Measurements from ENCODE around the gene RFTN2. TPM values are rescaled to one million over a fixed set of nuclear protein-coding genes. Genes with fewer than 3 reads are reported as not detected.

RFTN2 gene
- total and polyA plus RNA-seq, 9 of the 15 experiments (the other 6 are each of a cell fraction or from before 2014, with no cell fraction given): 0.01 to 0.11 (median 0.04) TPM; not detected in 6

GRCh38 chr2:197674060-197674459 is 1.3 kb downstream of the RFTN2 start (continued):
- TF ChIP-seq CLOCK (CRISPR knock-in tag; IDR thresholded peaks at IDR 0.05; ENCODE audit: borderline replicate concordance) (no peak), MAFG (tag; conservative IDR thresholded peaks at IDR 0.05) (no peak), ZNF239 (CRISPR knock-in tag; IDR thresholded peaks at IDR 0.05) (no peak), CHCHD3 (CRISPR knock-in tag; IDR thresholded peaks at IDR 0.05) (no peak), ZNF639 (CRISPR knock-in tag; conservative IDR thresholded peaks at IDR 0.05 in 1 of 2, IDR thresholded peaks at IDR 0.05 in 1 of 2) (no peak), ZNF12 (CRISPR knock-in tag; IDR thresholded peaks at IDR 0.05) (no peak), DLX4 (CRISPR knock-in tag; IDR thresholded peaks at IDR 0.05) (no peak)

All from K562 (cell line).